HG03565 (cell line): ENCODE measurements around the gene PLCB1.

ENCODE experiments used
- ATAC-seq: cut with Tn5 transposase; IDR thresholded peaks from one replicate; pipeline ENCODE4 v1.9.1; 2021; ENCODE audit warnings: mild to moderate bottlenecking, moderate library complexity; ENCODE audit not compliant: unreplicated experiment

The PLCB1 gene

DNA sequence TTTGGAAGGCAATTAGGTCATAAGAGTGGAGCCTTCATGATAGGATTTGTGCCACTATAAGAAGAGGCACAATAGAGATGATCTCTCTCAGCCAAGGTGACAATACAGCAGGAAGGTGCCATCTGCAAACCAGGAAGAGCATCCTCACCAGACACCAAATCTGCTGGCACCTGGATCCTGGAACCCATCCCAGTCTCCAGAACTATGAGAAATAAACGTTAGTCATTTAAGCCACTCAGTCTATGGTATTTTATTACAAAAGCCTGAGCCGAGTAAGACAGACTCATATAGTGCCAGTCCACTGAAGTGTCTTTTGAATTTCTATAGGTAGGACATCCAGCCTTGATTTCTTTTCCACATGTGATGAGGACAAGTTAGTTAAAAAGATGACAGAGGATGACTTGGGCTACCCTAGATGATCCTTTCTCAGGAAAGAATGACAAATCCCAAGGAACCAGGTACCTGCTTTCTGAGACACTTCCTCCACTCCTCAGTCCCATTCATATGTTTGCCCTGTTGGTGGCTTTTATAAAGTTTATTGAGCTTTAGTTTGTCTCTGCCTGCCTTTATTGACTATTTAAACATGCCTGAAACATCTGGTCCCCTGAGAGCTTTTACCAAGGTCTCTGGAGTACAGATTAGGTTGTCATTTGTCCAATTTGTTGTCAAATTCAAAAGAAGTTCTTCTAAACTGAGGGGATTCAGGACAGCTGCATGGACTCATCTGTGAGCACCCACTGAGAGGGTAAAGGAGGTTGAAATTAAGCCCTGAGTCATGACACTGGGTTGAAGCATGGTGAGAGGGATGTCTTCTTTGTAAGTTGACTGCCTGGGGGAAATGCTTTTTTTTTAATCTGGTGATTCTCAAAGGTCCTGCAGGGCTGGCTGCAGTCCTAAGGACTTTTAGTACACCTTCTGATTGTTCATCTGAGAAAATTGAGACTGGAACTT is 771.9 kb downstream of the PLCB1 start:
- ATAC-seq, result no peak

DNA sequence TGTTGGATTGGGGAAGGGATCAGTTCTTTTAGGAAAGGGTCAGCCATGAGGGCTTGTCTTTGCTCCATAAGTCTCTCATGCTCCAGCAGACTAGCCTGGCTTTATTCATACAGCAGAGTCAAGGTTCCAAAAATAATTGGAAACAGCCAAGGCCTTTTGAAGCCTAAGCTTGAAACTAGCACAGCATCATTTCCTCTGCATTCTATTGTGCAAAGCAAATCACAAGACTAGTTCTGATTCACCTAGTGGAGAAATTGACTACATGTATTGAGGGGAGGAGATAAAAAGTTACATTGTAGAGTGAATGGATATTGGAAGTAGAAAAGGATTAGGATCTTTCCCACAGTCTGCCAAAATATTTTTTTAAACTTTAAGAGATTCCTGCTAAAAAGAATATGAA is 777.5 kb downstream of the PLCB1 start:
- ATAC-seq, result no peak

- ATAC-seq, result no peak
These were observed 780.0 kb downstream of the PLCB1 start for GRCh38 chr20:8912096-8912495.

DNA sequence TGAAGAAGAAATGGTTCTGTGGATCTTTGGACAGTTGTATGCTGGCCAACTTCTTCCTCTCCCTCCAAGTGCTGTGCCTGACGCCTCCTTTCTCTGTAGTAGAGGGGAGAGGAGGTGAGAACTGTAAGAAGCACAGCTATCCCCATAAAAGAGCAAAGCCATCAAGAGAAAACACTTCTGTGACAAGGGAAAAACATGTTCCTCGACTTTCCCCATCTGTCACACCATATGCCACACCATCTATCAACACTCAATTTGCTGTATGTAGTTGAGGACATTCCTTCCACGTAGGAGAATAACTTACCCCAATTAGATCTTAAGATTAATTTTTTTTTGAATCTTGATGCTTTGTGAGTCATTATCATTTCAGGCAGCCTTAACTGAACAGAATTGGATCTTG is 780.7 kb downstream of the PLCB1 start:
- ATAC-seq, result no peak

DNA sequence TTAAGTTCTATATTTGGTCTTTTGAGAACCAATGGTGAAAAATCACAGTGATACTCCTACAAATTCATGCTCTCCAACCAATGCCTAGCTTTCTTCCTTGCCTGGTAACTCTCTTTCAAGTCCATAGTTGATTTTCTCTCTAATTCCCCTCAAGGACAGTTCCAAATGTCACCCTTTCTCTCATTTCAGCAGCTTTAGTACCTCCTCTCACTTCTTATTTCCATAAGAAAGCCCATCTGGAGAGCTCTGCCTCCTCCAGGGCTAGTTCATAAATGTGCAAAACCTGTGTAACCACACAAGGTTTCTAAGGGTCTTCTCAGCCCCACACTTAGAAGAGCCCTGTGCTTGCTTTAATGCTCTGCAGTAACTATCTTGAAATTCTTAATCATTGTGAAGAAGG is 781.4 kb downstream of the PLCB1 start:
- ATAC-seq, result no peak

DNA sequence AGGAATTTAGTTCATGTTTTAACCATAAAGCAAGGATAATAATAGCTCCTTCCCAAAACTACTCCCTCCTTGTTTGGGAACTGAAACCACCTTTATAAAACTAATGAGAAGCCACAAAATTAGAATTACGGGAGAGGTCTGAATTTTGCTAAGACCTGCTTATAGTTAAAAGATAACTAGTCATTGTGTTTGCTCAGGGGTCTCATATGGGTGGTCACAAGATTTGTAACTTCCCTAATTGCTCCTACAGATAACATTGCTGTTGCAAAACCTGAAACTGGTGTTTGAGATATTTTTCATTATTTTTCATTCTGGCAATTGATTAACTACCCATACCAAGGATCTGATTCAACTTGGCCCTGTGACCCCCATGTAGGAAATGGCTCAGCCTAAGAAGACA is 782.4 kb downstream of the PLCB1 start:
- no peak for ATAC-seq

DNA sequence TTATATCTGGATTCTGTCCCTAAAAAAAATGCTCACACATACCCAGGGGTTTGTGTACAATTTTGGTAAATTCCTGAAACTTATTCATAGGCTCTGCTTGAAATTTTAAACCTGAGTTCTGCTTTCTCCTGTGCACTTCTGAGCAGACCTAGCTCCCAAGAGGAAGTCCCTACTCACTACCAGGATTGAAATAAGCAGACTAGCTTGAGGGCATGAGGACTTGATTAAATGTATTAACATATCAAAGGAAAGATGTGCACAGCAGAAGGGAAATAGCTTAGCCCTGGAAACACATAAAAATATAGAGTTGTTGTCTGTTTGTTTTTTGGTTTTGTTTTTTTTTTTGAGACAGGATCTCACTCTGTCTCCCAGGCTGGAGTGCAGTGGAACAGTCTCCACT is 785.0 kb downstream of the PLCB1 start:
- ATAC-seq, result no peak

GRCh38 chr20:8918145-8918544 is 786.1 kb downstream of the PLCB1 start:
- ATAC-seq, result no peak

GRCh38 chr20:8924539-8924938 is 792.5 kb downstream of the PLCB1 start:
- no peak for ATAC-seq

GRCh38 chr20:8930726-8931125 is 798.7 kb downstream of the PLCB1 start:
- ATAC-seq, result no peak

DNA sequence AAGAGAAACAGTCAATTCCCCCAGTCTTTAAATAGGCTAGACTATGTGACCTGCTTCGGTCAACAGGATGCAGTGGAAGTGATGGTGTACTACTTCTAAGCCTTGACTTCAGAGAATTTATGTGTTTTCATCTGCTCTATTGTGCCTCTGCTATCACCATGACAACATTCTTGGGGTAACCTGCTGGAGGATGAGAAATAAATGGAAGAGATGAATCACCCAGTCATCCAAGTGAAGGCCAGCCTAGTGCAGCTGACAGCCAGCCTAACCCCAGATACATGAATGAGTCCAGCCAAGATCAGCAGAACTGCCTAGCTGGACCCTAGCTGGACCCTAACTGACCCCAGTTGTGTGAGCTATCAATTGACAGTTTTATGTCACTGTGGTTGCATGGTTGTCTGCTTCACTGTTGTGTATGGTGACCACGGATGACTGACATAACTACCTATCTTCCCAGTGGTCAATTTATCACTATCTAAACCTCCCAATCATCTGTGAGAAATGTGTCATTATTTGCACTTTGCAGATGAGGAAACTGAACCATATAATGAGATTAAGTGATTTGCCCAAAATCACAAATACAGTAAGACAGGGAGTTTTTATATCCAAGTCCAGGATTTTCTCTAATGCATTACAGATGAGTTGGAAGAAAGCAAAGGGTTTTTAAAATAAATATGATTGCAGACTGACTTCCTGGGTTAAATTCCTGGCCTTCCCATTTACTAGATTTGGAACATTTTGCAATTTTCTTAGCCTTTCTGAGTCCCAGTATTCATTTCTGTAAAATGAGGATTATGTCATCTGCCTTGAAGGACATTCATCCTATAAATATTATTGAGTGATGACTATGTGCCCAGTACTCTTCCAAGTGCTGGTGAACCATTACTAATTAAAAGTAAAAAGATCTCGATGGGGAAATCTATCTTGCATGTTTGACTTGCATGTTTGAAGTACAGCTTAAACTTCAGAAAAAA is 800.4 kb downstream of the PLCB1 start:
- no peak for ATAC-seq

- no peak for ATAC-seq
These were observed 801.3 kb downstream of the PLCB1 start for GRCh38 chr20:8933381-8933807.

GRCh38 chr20:8934362-8934761 is 802.3 kb downstream of the PLCB1 start:
- ATAC-seq, result no peak
